Caki2 (cell line): ENCODE results near the gene C15orf62. TPM values are rescaled to one million over a fixed set of nuclear protein-coding genes. Genes with fewer than 3 reads are reported as not detected.

Experiments used
- DNase-seq: peaks from one replicate; pipeline ENCODE4 v3.0.0-alpha.2; 2015; ENCODE audit warnings: low read depth
- in situ Hi-C: cut with HindIII; loops from 2 replicates; pipeline ENCODE4 v1.10.0; 2016; ENCODE audit warnings: low sequenced_read_pairs, low pct_unique_long_range_greater_than_20kb, mixed read lengths
- total RNA-seq: library from RNA; depleted of rRNA; stranded (reverse); fragments of >200 nt; shearing (Covaris generic); gene quantifications from 2 replicates; pipeline ENCODE4 v1.2.3, GENCODE V29; 2014; ENCODE audit warnings: low replicate concordance; rRNA removed

C15orf62 gene
- total RNA-seq, 1 experiment from 2014 or later, result 0.27 TPM

GRCh38 chr15:40803076-40803475, 33.3 kb downstream of the C15orf62 start:
- in situ Hi-C loops, result no loop called here
- DNase-seq, result no peak

DNA sequence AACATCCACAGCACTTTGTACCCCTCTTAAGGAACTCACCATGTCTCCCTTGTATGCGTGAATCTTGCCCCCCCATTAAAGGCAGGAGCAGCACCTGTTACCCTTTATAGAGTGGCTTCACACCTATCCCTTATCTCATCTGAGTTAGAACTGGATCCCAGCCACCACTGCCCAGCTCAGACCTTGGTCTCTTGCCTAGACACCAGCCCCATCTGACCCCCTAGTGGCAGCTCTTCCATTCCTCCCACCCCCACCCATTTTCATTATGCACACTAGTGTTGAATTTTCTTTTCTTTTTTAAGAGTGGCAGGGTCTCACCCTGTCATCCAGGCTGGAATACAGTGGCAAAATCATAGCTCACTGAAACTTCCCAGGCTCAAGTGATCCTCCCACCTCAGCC, 33.9 kb downstream of the C15orf62 start:
- DNase-seq, result no peak
- in situ Hi-C loops, result no loop called here

- no peak for DNase-seq
- in situ Hi-C loops, result no loop called here
Observed at GRCh38 chr15:40806672-40807027, 36.9 kb downstream of the C15orf62 start.

GRCh38 chr15:40807028-40807887, 37.5 kb downstream of the C15orf62 start, which contains the start of the genes DNAJC17 and ZFYVE19:
DNAJC17 (minus strand) TSS chr15:40807473; CDS start chr15:40807446, 27 bp downstream.
ZFYVE19 (plus strand) TSS chr15:40807089; CDS start chr15:40807590, 501 bp downstream.
- in situ Hi-C loops, result no loop called here
- DNase-seq, result peak; percentile 92

- in situ Hi-C loops, result no loop called here
- DNase-seq, result no peak
Observed at GRCh38 chr15:40807888-40808461, 38.2 kb downstream of the C15orf62 start.

DNA sequence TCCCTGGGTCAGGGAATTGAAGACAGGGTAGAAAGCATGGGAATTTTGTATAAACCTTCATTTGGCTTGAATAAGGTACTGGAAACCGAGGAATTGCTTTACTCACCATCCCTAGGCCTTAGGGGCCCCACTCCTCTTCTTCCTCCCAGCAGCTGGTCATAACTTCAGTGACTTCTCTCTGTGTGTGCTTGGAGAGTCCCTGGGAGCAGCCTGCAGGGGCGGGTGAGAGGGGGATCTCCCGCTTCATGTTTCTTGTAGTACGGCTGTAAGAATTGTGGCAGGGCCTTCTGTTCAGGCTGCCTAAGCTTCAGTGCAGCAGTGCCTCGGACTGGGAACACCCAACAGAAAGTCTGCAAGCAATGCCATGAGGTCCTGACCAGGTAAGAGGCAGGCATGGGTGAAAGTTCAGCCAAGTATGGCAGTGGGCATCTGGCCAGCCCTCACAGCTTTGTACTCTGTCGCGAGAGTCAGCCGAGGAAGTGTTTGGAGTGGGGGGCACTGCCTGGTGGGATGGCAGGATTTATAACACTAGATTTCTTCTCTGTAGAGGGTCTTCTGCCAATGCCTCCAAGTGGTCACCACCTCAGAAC, 39.2 kb downstream of the C15orf62 start:
- in situ Hi-C loops, result no loop called here
- no peak for DNase-seq

- no peak for DNase-seq
- in situ Hi-C loops, result no loop called here
Observed at GRCh38 chr15:40812721-40813425, 43.1 kb downstream of the C15orf62 start.

GRCh38 chr15:40815042-40815698, 45.4 kb downstream of the C15orf62 start:
- in situ Hi-C loops, result no loop called here
- peak; percentile 30 for DNase-seq

GRCh38 chr15:40819048-40819447, 49.3 kb downstream of the C15orf62 start:
- no peak for DNase-seq
- in situ Hi-C loops, result no loop called here

GRCh38 chr15:40821195-40821594, 51.4 kb downstream of the C15orf62 start:
- no peak for DNase-seq
- in situ Hi-C loops, result no loop called here

Other genes starting within 250 kb of the C15orf62 start
- 31.4 and 33.7 TPM in 2 replicates for gene CCDC32, start 204.9 kb upstream of the C15orf62 start, total RNA-seq
- 16.1 and 20.3 TPM in 2 replicates for gene RPUSD2, start 200.7 kb upstream of the C15orf62 start, total RNA-seq
- 9.9 and 19.8 TPM in 2 replicates for gene KNL1, start 175.7 kb upstream of the C15orf62 start, total RNA-seq
- gene RAD51, start 74.8 kb upstream of the C15orf62 start, total RNA-seq, result 22.3 and 34.0 TPM in 2 replicates
- 27.7 and 29.0 TPM in 2 replicates for gene RMDN3, start 14.7 kb upstream of the C15orf62 start, total RNA-seq
- gene GCHFR, start 5.9 kb upstream of the C15orf62 start, total RNA-seq, result 73.4 and 105 TPM in 2 replicates
- gene ZFYVE19, start 37.1 kb downstream of the C15orf62 start, total RNA-seq, result 88.7 and 100 TPM in 2 replicates
- gene DNAJC17, start 37.5 kb downstream of the C15orf62 start, total RNA-seq, result 51.3 and 103 TPM in 2 replicates
- not detected in 2 replicates for gene PPP1R14D, start 58.7 kb downstream of the C15orf62 start, total RNA-seq
- gene SPINT1, start 74.1 kb downstream of the C15orf62 start, total RNA-seq, result 19.5 and 29.7 TPM in 2 replicates
- 0.23 and 0.51 TPM in 2 replicates for gene RHOV, start 104.3 kb downstream of the C15orf62 start, total RNA-seq
- 20.5 and 23.9 TPM in 2 replicates for gene VPS18, start 124.5 kb downstream of the C15orf62 start, total RNA-seq
- 0.07 TPM in 1 of 2 replicates, not detected in the other for gene DLL4, start 159.4 kb downstream of the C15orf62 start, total RNA-seq
- gene CHAC1, start 183.5 kb downstream of the C15orf62 start, total RNA-seq, result 11.9 and 12.7 TPM in 2 replicates